NCI-H2227 treated with DMSO at 0.1 percent for 48 hours (cell line): ENCODE results near the gene LIMS2.

Experiments
- DNase-seq: peaks from one replicate; lab custom pipeline; 2025; lab: John Stamatoyannopoulos, UW

LIMS2 gene

DNA sequence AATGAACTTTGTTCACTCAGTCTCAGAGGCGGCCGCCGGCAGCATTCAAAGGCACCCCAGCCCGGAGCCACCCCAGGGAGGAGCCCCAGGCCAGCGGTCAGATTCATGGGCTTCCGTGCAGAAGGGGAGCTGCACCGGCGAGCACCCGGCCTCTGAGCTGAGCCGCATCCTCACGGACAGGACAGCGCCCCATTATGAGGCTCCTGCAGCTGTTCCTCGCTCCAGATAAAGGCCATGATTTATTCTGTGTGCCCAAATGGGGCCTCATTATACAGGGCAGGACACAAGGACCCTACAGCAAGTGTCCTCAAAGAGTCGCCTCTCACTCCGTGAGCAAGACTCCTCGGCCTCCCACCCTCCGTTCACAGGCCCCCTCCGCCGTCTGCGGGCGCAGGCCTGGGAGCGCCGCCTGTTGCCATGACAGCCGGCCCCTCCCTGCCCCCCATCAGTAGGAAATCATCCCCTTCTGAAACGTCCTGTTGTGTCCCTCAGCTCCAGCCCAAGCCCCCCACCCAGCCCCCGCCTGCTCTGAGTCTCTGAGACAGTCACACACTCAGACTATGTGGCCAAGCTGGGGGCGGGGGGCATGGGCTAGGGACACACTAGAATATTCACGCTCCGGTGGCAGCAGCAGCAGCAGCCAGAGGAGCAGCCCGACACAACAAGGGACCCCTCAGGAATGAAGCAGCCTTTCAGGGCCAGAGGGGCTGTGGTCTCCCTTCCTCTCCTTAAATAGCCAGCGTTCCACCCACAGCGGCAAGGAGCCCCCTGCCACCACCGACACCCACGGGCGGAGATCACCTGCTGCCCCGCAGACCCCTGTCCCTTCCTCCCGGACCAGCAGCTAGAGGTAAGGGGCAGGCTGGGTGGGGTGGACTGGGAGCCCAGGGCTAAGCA lies 29.7 kb downstream of the LIMS2 start, which contains the start of gene GPR17:
GPR17 (plus strand) TSS at position 759 of the 897 bp plus-strand sequence. CDS start 4,583 bp downstream, outside the sequence.
- DNase-seq = no peak

DNA sequence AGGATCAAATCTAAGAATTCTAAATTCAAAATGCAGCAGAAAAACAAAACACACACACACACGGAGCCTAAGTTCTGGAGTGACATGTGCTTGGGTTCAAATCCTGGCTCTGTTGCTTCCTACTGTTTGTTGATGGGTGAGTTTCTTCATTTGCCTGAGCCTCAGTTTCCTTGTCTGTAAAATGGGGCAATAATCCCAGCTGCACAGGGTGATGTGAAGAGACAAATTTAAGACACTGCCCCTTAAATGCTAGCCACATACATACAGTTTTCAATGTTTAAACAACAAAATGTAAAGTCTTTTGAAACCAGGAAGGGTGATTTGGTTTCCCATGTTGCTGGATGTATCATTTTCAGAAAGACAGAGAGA lies 30.3 kb downstream of the LIMS2 start:
- no peak for DNase-seq

DNA sequence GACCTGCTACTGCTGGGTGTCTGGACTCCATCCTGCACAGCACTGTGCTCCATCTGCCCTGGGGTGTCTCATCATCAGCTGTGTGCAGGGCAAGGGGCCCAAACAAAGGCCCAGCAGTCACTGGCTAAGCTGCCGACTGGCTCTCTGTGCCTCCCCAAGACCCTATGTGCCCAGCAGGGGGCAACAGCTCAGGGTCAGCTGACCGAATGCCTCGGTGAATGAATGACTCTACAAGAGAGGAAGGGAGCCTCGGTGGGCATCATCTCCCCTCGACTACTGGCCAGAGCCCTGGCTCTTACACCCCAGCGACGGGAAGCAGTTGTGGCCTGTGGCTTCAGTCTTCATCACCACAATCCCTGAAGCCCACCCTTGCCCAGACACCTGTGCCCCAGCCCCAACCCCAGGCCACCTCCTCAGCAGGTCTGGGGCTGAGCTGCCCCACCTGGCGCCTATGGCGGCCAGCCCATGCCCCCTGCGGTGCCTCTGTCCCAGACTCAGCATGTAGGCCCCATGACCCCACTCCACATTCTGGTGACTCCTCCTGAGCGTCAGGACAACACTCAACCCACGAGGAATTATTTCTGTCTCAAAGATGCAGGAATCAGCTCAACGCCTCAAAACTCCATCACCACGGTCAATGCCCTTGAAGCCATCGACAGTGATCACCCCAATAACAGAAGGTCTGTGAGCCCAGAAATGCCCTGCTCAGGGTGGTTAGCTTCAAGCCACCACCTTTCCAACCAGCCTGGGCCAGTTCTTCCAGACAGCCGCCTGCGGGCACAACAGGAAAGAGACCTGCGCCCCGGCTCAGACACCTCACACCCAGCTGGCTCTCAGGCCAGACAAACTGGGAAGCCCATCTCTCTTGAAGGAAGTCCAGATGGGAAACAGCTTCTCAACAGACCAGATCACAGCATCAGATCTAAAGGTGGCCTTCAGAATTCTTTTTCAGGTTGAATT lies 31.0 kb downstream of the LIMS2 start:
- no peak for DNase-seq

GRCh38 chr2:127643439-127644065 lies 31.8 kb downstream of the LIMS2 start:
- no peak for DNase-seq

- DNase-seq = no peak
Observed at GRCh38 chr2:127642706-127643438, 32.5 kb downstream of the LIMS2 start.

DNA sequence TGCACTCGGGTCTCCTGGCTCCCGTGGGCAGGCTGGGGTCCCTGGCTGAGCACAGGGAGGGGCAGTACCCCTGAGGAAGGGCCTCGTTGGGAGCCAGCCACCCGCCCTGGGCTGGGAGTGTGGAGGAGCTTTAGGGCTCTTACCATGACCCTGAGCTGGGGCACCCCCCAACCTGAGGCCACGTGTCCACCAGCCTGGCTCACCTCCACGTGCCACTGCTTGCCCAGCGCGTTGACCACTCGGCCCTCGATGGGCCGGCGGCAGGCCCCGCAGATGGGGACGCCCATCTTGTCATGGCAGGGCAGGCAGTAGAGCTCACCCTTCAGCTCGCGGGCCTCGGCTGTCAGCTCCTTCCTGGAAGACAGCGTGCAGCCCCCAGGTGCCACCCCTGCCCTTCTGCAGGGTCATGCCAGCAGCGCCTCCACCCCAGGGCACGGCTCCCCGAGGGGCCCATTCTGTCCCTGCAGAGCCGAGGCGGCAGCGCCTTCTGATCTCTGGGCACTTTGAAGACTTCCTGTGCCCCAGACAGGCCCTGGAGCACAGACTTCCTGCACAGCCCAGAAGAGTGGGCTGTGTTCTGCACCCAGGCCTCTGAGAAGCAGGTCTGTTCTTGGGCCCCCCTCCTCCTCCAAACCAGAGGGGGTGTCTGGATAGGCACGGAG lies 33.4 kb downstream of the LIMS2 start:
- DNase-seq = no peak

DNA sequence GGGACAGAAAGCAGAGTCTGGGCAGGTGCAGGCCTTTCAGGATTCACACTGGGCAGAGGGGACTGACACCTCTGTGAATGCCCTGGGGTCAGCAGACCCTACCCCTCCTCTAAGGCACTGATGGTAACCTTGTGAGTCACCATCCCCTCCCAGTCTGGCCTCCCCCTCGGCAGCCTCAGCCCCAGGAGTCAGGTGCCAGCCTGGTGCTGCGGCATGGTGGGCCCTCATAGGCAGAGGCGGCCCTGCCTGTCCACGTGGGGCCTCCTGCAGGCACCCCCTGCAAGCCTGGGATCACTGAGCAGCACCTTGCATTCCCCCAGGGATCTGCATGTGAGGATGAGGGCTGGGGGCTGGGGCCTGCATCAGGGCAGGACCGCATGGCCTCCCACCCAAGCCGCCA lies 34.2 kb downstream of the LIMS2 start:
- no peak for DNase-seq

GRCh38 chr2:127640082-127641072 lies 35.0 kb downstream of the LIMS2 start:
- no peak for DNase-seq

DNA sequence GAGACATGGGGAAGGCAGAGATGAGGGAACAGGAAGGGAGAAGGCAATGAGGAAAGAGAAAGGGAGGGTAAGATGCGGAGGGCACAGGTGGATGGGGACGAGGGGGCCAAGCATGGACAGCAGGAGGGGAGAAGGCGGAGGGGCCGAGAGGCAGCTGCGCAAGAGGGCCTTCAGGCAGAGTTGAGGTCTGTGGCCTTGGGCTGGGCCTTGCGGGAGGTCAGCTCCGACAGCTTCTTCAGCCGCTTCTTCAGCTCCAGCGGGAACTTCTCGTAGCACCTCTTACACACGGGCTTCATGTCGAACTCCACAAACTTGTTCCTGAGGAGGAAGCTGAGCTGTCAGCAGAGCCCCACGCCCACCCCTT lies 36.2 kb downstream of the LIMS2 start:
- no peak for DNase-seq

- DNase-seq = no peak
Observed at GRCh38 chr2:127638361-127639110, 36.8 kb downstream of the LIMS2 start.

DNA sequence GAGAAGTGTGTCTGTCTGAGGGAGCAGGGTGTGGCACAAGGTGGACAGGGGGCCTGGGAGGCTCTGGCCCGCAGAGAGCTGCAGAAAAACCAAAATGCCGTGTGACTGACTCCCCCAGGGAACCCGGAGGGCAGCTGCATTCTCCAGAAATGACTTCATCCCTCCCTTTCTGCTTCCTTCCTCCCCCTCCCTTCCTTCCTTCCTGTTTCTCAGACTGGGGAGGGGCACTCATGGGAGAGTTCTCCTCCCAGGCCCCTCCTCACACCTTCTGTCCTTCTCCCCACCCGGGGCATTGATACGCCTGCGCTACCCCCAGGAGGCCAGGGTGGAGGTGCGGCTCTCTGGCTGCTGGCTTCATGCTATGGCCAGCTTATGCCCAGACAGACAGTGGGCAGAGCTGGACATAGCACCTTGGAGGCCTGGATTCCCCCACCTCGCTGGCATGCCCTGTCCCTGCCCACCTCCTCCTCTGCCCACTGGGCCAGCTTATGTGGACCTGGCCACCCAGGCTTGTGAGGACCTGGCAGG lies 37.5 kb downstream of the LIMS2 start:
- DNase-seq = no peak

GRCh38 chr2:127637236-127637630 lies 38.1 kb downstream of the LIMS2 start:
- DNase-seq = no peak

DNA sequence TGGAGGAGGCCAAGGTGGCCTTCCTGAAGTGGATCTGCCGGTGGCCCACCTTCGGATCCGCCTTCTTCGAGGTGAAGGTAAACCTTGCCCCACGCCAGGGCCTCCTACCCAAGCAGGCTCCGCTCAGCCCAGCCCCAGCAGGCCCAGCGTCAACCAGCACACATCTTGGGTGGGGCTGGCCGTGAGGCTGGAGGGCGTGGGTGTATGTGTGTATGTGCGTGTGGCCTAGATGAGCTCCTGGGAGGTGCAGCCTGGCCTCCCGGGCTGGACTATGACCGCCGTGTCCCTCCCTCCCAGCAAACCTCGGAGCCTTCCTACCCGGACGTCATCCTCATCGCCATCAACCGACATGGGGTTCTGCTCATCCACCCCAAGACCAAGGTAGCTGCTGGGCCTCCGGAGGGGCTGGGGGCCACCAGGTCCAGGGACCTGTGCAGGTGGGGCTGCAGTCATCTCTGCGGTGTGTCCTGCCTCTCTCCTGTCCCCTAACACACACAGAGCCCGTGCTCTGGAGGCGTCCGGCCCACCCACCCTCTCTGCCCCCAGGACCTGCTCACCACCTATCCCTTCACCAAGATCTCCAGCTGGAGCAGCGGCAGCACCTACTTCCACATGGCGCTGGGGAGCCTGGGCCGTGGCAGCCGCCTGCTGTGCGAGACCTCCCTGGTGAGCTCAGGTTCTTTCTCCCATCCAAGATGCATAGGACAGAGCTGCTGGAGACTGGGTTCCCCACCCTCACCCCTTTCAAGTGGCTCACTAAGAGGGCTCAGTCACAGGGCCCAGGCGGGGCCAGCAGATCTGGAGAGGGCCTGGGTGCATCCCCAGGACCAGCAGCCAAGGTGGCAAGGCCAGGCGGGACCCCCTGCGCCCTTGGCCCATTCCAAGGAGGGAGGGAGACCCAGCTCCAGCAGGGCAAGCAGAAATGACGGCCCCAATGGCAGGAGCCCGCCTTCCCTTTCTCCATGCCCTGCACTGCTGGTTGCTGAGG lies 38.8 kb downstream of the LIMS2 start:
- DNase-seq = no peak

DNA sequence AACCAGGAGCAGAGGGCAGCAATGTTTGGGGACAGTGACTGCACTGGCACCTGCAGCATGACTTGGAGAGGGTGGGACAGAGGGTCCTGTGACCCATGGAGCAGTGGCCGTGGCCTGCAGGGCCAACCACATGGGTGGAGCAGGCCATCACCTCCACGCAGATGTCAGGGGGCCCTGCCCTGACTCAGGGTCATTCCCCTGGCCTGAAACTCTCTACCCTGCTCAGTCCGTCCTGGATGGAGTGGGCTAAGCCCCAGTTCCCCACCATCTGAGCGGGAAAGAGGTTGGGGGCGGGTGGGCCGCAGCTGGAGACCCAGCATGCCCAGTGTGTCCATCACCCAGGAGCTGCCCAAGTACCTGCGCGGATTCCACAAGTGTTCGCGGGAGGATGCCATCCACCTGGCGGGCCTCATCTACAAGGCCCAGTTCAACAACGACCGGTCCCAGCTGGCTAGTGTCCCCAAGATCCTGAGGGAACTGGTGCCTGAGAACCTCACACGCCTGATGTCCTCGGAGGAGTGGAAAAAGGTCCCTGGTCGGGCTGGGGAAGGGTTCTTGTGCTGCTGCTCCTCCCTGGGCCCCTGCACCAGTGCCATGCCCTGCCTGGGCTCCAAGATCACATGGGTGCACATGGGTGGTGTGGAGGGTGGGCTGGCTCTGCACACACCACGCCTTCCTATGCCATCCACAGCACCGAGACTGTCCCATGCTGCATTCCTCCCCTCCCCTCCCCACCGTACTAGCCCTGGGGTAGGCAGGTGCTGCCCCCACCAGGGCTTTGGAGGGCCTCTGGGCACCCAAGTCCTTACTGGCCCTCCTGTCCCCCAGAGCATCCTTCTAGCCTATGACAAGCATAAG lies 39.7 kb downstream of the LIMS2 start:
- DNase-seq = no peak

- no peak for DNase-seq
Observed at GRCh38 chr2:127634626-127635379, 40.5 kb downstream of the LIMS2 start.

- no peak for DNase-seq
Observed at GRCh38 chr2:127634066-127634617, 41.2 kb downstream of the LIMS2 start.
